Body of pancreas (tissue), 4 donors: ENCODE data around the gene KDM4C.

ENCODE experiments used
- POLR2A ChIP-seq, 3 donors: fragments of 450-650 bp; IDR thresholded peaks; one replicate each; pipeline ENCODE4 v1.6.1; 2016; ENCODE audit warnings: antibody characterized with exemption in 3 of 3, mild to moderate bottlenecking in 2 of 3
- TF ChIP-seq, protein P1 (sequence below), 7 experiments: fragments of 450-650 bp in 4 of 7; fragments of 200-600 bp in 3 of 7; sonication (generic) in 3 of 7; IDR thresholded peaks; one replicate each; pipeline ENCODE4 v1.5.1; 2016 to 2019; ENCODE audit warnings: antibody characterized with exemption in 7 of 7

- TF ChIP-seq, protein P1, sequence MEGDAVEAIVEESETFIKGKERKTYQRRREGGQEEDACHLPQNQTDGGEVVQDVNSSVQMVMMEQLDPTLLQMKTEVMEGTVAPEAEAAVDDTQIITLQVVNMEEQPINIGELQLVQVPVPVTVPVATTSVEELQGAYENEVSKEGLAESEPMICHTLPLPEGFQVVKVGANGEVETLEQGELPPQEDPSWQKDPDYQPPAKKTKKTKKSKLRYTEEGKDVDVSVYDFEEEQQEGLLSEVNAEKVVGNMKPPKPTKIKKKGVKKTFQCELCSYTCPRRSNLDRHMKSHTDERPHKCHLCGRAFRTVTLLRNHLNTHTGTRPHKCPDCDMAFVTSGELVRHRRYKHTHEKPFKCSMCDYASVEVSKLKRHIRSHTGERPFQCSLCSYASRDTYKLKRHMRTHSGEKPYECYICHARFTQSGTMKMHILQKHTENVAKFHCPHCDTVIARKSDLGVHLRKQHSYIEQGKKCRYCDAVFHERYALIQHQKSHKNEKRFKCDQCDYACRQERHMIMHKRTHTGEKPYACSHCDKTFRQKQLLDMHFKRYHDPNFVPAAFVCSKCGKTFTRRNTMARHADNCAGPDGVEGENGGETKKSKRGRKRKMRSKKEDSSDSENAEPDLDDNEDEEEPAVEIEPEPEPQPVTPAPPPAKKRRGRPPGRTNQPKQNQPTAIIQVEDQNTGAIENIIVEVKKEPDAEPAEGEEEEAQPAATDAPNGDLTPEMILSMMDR (IDR thresholded peaks at IDR 0.05): no peak
- no peak for TF ChIP-seq POLR2A (IDR thresholded peaks at IDR 0.05)
These were observed 122.9 kb downstream of the KDM4C start for GRCh38 chr9:6880626-6881025.
